Measurements from ENCODE around the gene NOPCHAP1. TPM values are rescaled to one million over a fixed set of nuclear protein-coding genes. Genes with fewer than 3 reads are reported as not detected.
"Not testable (repeated sequence)": the region's sequence is repeated elsewhere in the genome, so short reads cannot be mapped to it uniquely, and the experiment has no call there.

NOPCHAP1 gene
- total and polyA plus RNA-seq, 10 of the 15 experiments (the other 5 are each of a cell fraction or from before 2014, with no cell fraction given) = 28.0 to 115 (median 40.9) TPM

DNA sequence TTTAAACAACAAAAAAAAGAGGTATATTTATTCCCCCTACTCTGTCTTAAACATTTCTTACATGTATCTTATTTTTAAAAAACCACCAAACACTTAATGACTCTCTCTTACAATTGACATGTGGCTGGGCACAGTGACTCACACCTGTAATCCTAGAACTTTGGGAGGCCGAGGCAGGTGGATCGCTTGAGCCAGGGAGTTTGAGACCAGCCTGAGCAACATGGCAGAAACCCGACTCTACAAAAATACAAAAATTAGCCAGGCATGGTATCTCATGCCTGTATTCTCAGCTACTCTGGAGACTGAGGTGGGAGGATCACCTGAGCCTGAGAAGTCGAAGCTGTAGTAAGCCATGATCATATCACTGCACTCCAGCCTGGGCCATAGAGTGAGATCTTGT lies 44.0 kb upstream of the NOPCHAP1 start:
- WGBS (ENCODE audit: insufficient coverage, insufficient replicate concordance, low lambda C conversion rate, missing lambda C conversion rate) = 73% methylated on average over 4 of the region's 4 CpGs
- no peaks in the 10 kb centered on the region; the same call in 2 of the 3 replicates for H3K9me3 ChIP-seq (replicated peaks; ENCODE audit: control insufficient read depth, insufficient read depth, low read length)
- FAIRE-seq = no peak
- H3K79me2 ChIP-seq (ENCODE audit: control insufficient read depth, insufficient read depth, low read length) = no peaks in the 10 kb centered on the region
- intact Hi-C loops (cut with micrococcal nuclease; ENCODE audit: unreplicated experiment) = no loop called here
- no peak overlapping the region for H2AFZ ChIP-seq (ENCODE audit: control insufficient read depth, low read depth, low read length)
- in situ Hi-C loops (cut with MboI) = no loop called here
- no peaks in the 10 kb centered on the region for H3K27me3 ChIP-seq (replicated peaks in 1 of 2; ENCODE audit: control insufficient read depth in 2 of 2, insufficient read depth in 2 of 2, low read length in 1 of 2)
- ChIA-PET POLR2A (interaction anchor here (0.9 kb wide), 1 partner anchor 11 kb away, joined by 6 read pairs; no protein-coding TSS in a partner anchor), RAD21 (ENCODE audit: unreplicated experiment) (no interaction called here), SMC1A (ENCODE audit: uncharacterized antibody, unreplicated experiment) (interaction anchor here (2.1 kb wide), 1 partner anchor 25 kb away, joined by 4 read pairs; no protein-coding TSS in a partner anchor), CTCF (no interaction called here)
- no peak overlapping the region for H3K9ac ChIP-seq (ENCODE audit: control insufficient read depth, insufficient read depth, low read length)
- no peak overlapping the region for H3K4me2 ChIP-seq (ENCODE audit: control insufficient read depth, insufficient read depth)
- no TSS peak for BruUV-seq (replicated peaks)
- no peak overlapping the region for H3K27ac ChIP-seq (ENCODE audit: control insufficient read depth, insufficient read depth)
- TF ChIP-seq BMI1 (IDR thresholded peaks at IDR 0.05; ENCODE audit: borderline replicate concordance) (no peak), ZNF274 (IDR thresholded peaks at IDR 0.05; ENCODE audit: insufficient read depth, insufficient read length) (no peak), ETV6 (conservative IDR thresholded peaks at IDR 0.05 in 1 of 2, IDR thresholded peaks at IDR 0.05 in 1 of 2; ENCODE audit: borderline replicate concordance in 1 of 2, low read depth in 1 of 2) (no peak), IRF4 (IDR thresholded peaks at IDR 0.05; ENCODE audit: low read depth, low read length) (no peak), CEBPB (IDR thresholded peaks at IDR 0.05; ENCODE audit: borderline replicate concordance in 1 of 2, low read depth in 2 of 2, low read length in 2 of 2) (no peak), EP300 (IDR thresholded peaks at IDR 0.05; ENCODE audit: borderline replicate concordance in 1 of 2, control insufficient read depth in 1 of 2, low read depth in 2 of 2, low read length in 2 of 2) (no peak), HDAC6 (IDR thresholded peaks at IDR 0.05; ENCODE audit: unreplicated experiment) (no peak), ZNF24 (IDR thresholded peaks at IDR 0.05) (no peak), KLF5 (IDR thresholded peaks at IDR 0.05; ENCODE audit: partially characterized antibody) (no peak), MTA2 (IDR thresholded peaks at IDR 0.05; ENCODE audit: low read depth) (no peak), TAF1 (IDR thresholded peaks at IDR 0.05; ENCODE audit: borderline replicate concordance, low read depth, low read length) (no peak), ZSCAN29 (IDR thresholded peaks at IDR 0.05) (no peak), ATF7 (IDR thresholded peaks at IDR 0.05; ENCODE audit: low read depth) (no peak), NRF1 (conservative IDR thresholded peaks at IDR 0.05; ENCODE audit: low read depth, low read length) (no peak)
- TF ChIP-seq, protein P1, sequence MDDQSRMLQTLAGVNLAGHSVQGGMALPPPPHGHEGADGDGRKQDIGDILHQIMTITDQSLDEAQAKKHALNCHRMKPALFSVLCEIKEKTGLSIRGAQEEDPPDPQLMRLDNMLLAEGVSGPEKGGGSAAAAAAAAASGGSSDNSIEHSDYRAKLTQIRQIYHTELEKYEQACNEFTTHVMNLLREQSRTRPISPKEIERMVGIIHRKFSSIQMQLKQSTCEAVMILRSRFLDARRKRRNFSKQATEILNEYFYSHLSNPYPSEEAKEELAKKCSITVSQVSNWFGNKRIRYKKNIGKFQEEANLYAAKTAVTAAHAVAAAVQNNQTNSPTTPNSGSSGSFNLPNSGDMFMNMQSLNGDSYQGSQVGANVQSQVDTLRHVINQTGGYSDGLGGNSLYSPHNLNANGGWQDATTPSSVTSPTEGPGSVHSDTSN (IDR thresholded peaks at IDR 0.05; ENCODE audit: insufficient replicate concordance, low read depth, low read length) = no peak
- H3K36me3 ChIP-seq (ENCODE audit: control insufficient read depth in 2 of 2, insufficient read depth in 2 of 2, low read length in 1 of 2) = no peaks in the 10 kb centered on the region
- DNase-seq (ENCODE audit: low read depth, low spot score) = no peak
- no peak for ATAC-seq
- no peak overlapping the region for H3K4me3 ChIP-seq
- no peaks in the 10 kb centered on the region for H4K20me1 ChIP-seq (ENCODE audit: control insufficient read depth, insufficient read depth)
- no peaks in the 10 kb centered on the region for H3K4me1 ChIP-seq (ENCODE audit: control insufficient read depth, insufficient read depth, low read length)

DNA sequence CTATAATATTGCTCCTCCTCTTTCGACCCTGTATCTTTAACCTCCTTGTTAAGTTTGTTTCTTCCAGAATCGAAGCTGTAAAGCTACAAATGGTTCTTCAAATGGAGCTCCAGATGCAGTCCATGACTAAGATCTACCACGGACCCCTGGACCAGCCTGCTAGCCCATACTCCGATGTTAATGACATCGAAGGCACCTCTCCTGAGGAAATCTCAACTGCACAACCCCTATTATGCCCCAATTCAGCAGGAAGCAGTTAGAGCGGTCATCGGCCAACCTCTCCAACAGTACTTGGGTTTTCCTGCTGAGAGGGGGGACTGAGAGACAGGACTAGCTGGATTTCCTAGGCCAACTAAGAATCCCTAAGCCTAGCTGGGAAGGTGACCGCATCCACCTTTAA lies 42.7 kb upstream of the NOPCHAP1 start:
- CTCF ChIA-PET = interaction anchor here (1.1 kb wide), 1 partner anchor 562 kb away, joined by 3 read pairs; no protein-coding TSS in a partner anchor
- FAIRE-seq; in situ Hi-C loops (cut with MboI); DNase-seq (ENCODE audit: low read depth, low spot score); H2AFZ ChIP-seq (ENCODE audit: control insufficient read depth, low read depth, low read length); H3K79me2 ChIP-seq (ENCODE audit: control insufficient read depth, insufficient read depth, low read length); H3K36me3 ChIP-seq (ENCODE audit: control insufficient read depth in 2 of 2, insufficient read depth in 2 of 2, low read length in 1 of 2); H4K20me1 ChIP-seq (ENCODE audit: control insufficient read depth, insufficient read depth); ATAC-seq; H3K4me3 ChIP-seq; H3K9me3 ChIP-seq (replicated peaks; ENCODE audit: control insufficient read depth, insufficient read depth, low read length); H3K4me1 ChIP-seq (ENCODE audit: control insufficient read depth, insufficient read depth, low read length); BruUV-seq (replicated peaks); H3K27ac ChIP-seq (ENCODE audit: control insufficient read depth, insufficient read depth); H3K4me2 ChIP-seq (ENCODE audit: control insufficient read depth, insufficient read depth); H3K27me3 ChIP-seq (replicated peaks in 1 of 2; ENCODE audit: control insufficient read depth in 2 of 2, insufficient read depth in 2 of 2, low read length in 1 of 2); H3K9ac ChIP-seq (ENCODE audit: control insufficient read depth, insufficient read depth, low read length); intact Hi-C loops (cut with micrococcal nuclease; ENCODE audit: unreplicated experiment): not testable (repeated sequence)
- POLR2A ChIA-PET = interaction anchor here (1.0 kb wide), 1 partner anchor 10 kb away, joined by 3 read pairs; no protein-coding TSS in a partner anchor
- WGBS (ENCODE audit: insufficient coverage, insufficient replicate concordance, low lambda C conversion rate, missing lambda C conversion rate) = 87% methylated on average over 8 of the region's 8 CpGs
- RAD21 ChIA-PET (ENCODE audit: unreplicated experiment) = interaction anchor here (1.0 kb wide), 1 partner anchor 41 kb away, joined by 3 read pairs; no protein-coding TSS in a partner anchor
- SMC1A ChIA-PET (ENCODE audit: uncharacterized antibody, unreplicated experiment) = interaction anchor here (0.8 to 2.1 kb wide), 3 partner anchors 11 to 24 kb away, joined by 3 to 4 read pairs (median 3); no protein-coding TSS in a partner anchor
